Endothelial cell of umbilical vein (primary cell): ENCODE data around the gene VPS41.

Experiments used
- POLR2A ChIP-seq: IDR thresholded peaks from 2 replicates; pipeline ENCODE4 v1.6.1; 2012; ENCODE audit warnings: low read depth, mild to moderate bottlenecking, control low read depth, low read length
- TF ChIP-seq, protein P1 (sequence below), 2 donors: IDR thresholded peaks; 1 replicate in 1 of 2; 2 replicates in 1 of 2; pipeline ENCODE4 v1.5.1; 2011; ENCODE audit warnings: low read length in 2 of 2, mild to moderate bottlenecking in 2 of 2, moderate library complexity in 2 of 2, control low read depth in 1 of 2, inconsistent platforms in 1 of 2, low read depth in 1 of 2; ENCODE audit not compliant: insufficient read depth in 1 of 2; ENCODE audit errors: extremely low read depth in 1 of 2

DNA sequence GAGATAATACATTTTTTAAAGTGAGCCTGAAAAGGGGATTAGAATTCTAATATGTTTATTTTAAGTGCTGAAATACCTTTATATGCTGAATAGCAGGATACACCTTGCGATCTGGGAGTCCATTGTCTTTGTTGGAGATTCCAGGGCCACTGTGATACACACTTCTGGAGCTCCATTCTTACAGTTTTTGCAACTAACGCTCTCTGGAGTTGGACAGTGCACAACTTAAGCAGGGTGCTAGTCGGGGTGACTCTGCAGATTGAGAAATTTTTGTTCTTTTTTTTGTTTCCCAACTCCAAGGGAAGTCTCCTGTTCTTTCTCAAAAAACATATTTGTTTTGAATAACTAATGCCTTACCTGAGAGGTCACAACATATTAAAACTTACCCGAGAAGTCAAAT is 45.0 kb upstream of the VPS41 start:
- TF ChIP-seq, protein P1, sequence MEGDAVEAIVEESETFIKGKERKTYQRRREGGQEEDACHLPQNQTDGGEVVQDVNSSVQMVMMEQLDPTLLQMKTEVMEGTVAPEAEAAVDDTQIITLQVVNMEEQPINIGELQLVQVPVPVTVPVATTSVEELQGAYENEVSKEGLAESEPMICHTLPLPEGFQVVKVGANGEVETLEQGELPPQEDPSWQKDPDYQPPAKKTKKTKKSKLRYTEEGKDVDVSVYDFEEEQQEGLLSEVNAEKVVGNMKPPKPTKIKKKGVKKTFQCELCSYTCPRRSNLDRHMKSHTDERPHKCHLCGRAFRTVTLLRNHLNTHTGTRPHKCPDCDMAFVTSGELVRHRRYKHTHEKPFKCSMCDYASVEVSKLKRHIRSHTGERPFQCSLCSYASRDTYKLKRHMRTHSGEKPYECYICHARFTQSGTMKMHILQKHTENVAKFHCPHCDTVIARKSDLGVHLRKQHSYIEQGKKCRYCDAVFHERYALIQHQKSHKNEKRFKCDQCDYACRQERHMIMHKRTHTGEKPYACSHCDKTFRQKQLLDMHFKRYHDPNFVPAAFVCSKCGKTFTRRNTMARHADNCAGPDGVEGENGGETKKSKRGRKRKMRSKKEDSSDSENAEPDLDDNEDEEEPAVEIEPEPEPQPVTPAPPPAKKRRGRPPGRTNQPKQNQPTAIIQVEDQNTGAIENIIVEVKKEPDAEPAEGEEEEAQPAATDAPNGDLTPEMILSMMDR (IDR thresholded peaks at IDR 0.05; ENCODE audit: extremely low read depth in 1 of 2, insufficient read depth in 1 of 2, low read depth in 1 of 2, low read length in 2 of 2): no peak
- no peak for TF ChIP-seq POLR2A
